ENCODE data around the gene ZXDC. TPM values are rescaled to one million over a fixed set of nuclear protein-coding genes. Genes with fewer than 3 reads are reported as not detected.
A peak's percentile ranks its signal among the peaks of the same experiment; 100 is the strongest.

Gene ZXDC, protein sequence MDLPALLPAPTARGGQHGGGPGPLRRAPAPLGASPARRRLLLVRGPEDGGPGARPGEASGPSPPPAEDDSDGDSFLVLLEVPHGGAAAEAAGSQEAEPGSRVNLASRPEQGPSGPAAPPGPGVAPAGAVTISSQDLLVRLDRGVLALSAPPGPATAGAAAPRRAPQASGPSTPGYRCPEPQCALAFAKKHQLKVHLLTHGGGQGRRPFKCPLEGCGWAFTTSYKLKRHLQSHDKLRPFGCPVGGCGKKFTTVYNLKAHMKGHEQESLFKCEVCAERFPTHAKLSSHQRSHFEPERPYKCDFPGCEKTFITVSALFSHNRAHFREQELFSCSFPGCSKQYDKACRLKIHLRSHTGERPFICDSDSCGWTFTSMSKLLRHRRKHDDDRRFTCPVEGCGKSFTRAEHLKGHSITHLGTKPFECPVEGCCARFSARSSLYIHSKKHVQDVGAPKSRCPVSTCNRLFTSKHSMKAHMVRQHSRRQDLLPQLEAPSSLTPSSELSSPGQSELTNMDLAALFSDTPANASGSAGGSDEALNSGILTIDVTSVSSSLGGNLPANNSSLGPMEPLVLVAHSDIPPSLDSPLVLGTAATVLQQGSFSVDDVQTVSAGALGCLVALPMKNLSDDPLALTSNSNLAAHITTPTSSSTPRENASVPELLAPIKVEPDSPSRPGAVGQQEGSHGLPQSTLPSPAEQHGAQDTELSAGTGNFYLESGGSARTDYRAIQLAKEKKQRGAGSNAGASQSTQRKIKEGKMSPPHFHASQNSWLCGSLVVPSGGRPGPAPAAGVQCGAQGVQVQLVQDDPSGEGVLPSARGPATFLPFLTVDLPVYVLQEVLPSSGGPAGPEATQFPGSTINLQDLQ
- polyA plus RNA-seq (2013, experiment 1 of 2; ENCODE audit: insufficient read length): 12.2 TPM
- 12.7 TPM for polyA plus RNA-seq (2013, experiment 2 of 2; ENCODE audit: insufficient read length)

DNA sequence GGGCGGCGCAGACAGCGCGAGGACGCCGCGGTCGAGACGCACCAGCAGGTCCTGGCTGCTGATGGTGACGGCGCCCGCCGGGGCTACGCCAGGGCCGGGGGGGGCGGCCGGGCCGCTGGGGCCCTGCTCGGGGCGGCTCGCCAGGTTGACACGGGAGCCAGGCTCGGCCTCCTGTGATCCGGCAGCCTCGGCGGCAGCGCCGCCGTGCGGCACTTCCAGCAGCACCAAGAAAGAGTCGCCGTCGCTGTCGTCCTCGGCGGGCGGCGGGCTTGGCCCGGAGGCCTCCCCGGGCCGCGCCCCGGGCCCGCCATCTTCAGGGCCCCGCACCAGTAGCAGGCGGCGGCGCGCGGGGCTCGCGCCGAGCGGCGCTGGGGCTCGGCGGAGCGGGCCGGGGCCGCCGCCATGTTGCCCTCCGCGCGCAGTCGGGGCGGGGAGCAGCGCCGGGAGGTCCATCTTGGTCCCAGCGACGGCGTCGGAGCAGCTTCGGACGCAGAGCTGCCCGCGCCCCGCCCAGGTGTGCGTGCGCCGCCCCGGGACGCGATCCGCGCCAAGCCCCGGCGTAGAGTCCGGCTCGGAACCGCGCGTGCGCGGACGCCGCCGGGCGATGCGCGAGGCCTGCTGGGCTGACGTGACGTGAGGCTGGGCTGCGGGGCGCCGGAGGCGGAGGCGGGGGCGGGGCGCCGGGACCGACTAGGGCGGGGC is at the start of gene ZXDC:
Gene ZXDC, minus strand, starts transcription at position 479 of the 702 bp plus-strand sequence. Its CDS starts 26 bp downstream, at position 453.
- peak; percentile 93 for DNase-seq

DNA sequence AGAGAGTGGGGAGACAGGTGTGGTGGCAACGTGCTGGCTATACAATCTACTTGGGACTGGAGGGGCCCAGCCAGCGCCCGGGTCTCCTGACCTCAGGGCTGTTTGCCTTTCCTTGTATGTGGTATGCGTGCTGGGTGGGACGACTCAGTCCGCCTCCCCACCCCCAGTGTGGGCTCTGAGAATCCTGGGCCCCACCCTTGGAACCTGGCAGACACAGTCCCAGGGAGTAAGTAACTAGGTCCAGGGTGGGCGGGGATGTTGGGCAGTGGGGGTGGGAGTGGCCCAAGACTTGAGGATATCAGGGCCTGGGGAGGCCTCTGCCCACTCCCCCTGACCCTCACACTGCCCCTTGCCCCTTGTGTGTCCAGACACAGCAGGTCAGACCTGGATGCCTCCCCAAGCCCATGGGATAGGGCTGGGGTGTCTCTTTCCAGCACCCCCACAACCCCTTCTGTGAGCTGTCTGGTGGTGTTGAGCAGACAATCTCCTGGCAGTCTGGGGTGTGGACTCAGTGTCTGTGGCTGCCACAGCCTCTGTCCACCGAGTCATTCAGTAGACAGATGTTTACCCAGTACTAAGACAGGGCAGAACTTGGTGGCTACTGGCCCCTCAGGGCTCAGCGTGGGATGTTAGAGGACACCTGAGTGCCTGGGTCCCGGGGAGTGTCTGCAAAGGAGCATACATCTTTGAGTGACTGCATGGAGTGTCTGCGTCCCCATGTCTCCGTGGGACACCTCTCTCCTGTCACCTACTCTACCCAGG is 49.6 kb upstream of the ZXDC start:
- no peak for DNase-seq

DNA sequence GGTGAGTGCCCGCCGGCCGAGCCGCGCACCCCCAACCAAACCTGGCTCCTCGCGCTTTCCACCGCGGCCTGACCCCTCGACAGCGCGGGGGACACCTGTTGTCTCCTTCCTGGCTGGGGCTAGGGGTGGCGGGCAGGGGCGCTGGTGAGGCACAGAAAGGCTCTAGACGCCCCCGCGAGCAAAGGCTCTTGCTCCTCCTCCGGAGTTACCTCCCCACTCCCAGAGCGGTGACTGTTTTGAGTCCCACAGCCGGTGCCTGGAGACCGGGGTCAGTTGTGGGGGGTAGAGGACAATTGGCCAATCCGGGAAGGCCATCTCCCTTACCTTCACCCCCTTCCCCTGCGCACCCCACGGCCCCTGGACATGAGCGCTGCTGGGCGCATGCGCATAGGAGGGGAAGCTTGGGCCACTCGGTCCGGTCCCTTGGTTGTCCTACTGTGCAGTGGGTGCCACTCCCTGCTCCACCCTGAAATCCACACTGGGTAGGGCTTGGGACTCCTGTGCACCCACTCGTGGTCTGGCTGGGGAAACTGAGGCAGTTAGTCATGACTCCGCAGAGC is 48.8 kb upstream of the ZXDC start:
- no peak for DNase-seq

DNA sequence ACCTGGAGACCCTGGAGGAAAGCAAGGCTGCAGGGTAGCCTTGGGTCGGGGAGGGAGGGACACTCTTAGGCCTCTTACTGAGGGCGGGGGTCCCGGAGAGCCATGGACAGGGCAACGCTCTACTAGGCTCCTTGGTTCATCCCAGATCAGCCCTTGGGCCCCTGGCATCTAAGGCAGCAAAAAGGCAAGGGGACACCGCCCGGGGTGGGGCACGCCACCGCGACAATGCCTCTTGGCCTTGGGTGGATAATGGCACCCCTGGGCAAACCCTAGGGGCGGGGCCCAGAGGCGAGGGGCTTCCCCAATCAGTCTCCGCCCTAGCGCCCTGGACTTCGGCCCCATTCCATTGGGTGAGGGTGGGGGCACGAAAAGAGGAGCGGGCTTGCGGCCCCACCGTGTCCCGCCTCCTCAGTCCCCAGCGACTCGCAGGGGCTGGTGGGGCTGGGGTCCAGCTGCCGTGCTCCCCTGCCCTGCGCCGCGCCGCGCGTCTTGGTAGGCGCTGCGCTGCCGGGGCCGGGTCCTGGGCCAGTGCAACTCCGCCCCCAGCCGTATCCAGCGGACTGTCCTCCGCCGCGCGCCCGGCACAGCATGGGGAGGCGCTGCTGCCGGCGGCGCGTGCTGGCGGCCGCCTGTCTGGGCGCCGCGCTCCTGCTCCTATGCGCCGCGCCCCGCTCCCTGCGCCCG is 48.2 kb upstream of the ZXDC start, which contains the start of gene CHST13:
Gene CHST13, plus strand, starts transcription at position 411 of the 684 bp plus-strand sequence. Its CDS starts 178 bp downstream, at position 589.
- peak; percentile 50 for DNase-seq

DNA sequence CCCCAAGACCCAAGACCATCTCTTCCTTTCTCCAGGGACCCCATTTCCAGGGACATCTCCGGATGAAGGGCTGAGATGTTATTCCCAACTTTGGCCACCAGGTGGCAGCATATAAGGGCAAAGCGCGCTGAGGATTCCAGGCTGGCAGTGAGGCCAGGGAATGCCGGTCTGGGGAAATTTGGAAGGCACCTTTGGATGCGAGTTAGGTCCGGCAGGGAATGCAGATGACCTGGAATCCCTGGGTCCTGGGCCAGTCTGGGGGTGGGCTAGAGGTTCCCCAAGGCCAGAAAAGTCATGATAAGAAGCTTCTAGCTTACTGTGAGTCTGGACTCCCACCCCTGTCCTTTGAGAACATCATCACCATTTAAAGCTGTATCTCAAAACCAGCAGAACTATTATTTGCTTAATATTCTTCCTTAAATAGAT is 46.7 kb upstream of the ZXDC start:
- peak; percentile 51 for DNase-seq

DNA sequence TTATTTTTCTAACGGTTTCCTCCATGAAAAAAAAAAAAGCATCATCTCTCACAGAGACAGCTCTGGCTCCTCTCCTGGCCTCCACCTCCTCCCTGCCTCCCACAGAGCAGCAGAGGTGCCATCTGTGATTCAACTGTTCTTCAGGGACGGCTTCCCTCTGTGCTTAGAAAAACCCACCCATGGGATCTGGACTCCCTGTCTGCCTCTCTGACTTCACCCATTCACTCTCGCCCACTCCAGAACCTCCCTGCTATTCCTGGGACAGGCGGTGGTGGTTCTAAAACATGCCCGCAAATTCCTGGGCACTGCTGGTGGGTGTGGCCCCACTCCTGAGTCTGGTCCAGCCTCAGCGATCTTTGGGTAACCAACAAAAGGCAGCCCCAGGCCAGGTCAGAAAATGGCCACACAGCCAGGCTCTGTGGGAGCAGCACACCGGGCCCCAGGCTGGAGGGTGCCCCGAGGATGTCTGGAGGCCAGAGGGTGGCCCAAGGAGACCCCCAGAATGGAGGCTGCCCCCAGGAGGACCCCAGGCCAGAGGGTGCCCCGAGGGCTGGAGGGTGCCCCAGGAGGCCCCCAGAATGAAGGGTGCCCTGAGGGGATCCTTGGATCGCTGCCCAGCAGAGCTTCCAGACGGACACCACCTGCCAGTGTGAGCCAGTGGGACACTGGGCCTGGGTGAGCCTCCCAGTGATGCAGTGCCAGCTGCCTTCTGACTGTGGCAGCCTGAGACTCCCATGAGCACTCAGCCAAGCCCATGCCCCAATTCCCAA is 45.6 kb upstream of the ZXDC start:
- DNase-seq: no peak

DNA sequence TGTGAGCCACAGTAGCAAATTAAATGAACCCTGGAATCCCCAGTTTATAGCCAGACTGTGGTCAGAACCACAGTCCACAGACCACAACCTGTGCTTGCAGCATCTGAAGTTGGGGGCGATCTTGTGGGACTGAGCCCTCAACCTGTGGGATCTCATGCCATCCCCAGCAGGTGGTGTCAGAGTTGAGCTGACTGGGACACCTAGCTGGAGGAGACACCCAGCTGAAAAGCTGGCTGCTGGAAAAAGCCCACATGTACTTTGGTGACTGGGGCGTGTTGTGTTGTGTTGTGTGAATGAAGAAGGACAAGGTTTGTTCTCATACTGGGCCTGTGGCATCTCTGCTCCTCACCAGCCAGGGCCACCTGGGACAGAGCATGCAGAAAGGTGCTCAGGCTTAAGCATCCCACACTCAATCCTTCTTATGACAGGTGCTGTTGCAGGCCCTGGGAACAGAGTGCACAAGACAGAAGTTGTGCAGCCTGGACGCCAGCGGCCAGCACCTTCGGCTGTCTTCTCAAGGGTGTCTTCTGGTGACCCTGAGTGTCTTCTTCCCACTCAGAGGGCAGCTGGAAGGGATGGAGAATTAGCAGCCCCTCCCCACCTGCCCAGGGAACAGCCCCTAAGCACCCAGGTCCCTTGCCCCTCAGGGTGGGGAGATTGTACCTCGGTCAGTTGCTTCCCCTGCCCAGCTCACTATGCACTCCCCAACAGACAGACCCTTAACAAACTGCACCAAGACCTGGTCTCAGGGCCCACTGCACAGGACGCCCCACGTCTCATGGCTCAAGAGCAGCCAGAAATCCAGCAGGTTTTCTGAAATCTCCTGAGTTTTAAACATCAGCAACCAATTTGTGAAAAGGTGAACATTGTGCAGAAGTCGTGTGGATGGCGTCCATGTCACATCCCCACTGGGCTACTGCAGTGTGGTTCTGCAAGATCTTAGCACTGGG is 44.1 kb upstream of the ZXDC start:
- DNase-seq: no peak

DNA sequence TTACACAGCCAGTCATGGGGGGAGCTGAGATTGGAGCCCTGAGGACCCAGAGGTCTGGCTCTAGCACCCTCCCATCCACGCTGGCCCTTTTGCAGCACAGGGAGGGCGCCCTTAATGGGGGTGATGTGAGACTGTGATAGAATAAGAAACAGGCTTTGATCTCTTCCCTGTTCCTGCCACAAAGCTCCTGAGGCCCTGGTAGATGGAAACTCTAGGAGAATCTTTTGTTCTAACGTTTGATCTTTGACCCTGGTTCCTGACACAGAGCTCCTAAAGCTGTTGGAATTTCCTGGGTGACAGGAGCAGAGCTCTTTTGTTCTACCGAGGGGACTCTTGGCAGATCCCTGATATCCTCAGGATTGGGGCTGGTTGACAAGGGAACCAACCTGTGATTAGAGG is 43.1 kb upstream of the ZXDC start:
- no peak for DNase-seq

DNA sequence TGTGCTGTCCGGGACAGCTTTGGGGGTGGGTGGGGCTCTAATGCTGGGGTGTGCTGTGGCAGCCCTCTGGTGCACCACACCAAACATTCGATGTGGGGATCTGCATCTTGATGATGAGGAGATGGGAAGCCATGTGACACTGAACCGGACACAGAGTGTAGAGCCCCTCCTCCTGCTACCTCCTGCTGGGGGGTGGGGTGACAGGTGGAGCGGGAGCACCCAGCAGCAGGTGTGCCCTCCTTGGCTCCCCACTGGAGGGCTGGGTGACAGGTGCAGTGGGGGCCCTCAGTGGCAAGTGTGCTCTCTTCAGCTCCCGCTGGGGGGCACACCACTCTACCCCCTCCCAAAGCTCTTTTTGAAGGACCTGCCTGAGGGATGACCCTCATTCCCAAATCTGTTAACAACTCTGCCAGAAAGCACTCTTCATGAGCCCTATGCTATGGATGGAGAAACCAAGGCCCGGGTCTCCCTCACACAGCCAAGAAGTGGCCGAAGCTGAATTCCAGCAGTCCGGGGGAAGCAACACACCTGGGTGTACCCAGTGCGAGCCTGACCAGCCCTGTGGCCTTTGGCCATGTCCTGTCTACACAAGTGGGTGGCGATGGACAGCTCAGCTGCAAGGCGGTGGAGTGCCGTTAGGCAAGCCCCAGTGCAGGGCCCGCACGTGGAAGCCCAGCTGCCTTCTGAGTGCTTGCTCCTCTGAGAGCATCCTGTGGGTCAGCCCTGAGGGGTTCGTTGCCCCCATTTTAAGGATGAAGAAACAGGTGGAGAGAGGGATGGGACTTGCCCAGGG is 42.5 kb upstream of the ZXDC start:
- no peak for DNase-seq

DNA sequence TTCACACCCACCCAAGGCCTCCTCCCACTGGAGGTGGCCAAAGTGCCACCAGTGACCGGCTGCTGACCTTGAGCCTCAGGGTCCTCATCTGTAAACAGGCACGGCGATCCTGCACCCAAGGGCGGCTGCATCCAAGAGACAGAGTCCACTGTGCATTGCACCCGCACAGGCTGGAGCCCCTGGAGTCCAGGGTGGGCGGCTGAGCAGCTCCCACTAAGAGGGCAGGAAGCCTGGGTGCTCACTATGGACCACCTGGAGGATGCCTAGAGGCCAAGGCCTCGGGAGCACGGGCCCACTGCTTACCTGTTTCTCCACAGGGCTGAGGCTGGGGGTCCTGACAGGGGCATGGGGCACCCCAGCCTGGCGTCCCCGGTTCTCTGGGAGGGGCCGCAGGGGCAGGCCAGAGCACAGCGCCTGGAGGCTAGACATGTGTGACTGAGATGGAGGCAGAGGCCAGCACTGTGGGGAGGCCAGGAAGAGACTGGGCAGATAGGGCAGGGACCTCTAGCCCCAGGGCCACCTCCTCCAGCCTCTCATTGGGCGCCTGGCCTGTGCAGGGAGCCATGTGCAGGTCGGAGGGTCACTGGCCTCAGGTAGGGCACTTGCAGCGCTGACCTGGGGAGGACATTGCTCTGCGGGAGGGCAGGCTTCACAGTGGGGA is 41.7 kb upstream of the ZXDC start, which contains the start of gene UROC1:
Gene UROC1, minus strand, starts transcription at position 483 of the 661 bp plus-strand sequence. Its CDS starts 54 bp downstream, at position 429.
- DNase-seq: no peak

DNA sequence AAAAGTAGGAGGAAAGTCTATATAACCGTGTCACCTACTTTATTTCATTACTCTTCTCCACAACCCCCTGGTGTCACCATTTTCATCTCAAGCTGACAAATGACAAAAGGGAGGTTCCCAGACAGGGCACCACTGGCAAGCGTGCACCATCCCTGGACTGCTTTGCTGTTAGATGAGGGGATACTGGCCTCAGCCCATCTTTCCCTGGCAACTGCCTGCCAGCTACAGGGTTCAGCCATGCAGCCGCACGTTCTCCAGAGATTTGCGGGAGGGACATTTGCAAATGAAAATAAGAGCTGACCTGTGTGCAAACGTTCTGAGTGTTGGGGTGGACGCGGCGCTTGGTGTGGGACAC is 41.2 kb upstream of the ZXDC start:
- DNase-seq: no peak

DNA sequence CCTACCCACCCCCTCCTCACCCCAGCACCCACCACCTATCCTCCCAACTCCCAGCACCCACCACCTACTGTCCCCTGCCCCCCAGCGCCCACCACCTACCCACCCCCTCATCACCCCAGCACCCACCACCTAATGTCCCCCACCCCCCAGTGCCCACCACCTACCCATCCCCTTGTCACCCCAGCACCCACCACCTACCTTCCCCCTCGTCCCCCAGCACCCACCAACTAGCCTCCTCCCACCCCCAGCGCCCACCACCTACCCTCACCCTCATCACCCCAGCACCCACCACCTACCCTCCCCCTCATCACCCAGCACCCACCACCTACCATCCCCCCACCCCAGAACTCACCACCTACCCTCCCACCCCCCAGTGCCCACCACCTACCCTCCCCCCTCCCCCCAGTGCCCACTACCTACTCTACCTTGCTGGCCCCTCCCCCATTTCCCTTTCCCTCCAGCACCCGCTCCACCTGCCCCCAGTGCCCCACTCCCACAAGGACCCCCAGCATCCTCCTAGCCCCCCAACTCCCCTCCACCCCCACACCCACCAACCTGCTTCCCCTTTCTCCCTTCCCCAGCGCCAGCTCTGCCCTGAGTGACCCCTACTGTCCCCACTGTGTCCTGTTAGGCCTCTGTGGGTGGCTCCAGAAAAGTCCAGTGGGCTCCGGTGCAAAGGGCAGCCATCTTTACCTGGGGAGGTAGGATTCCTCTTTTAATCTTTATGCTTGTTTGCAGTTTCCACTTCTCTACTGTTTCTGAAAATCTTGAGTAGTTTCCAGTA is 40.7 kb upstream of the ZXDC start:
- no peak for DNase-seq

DNA sequence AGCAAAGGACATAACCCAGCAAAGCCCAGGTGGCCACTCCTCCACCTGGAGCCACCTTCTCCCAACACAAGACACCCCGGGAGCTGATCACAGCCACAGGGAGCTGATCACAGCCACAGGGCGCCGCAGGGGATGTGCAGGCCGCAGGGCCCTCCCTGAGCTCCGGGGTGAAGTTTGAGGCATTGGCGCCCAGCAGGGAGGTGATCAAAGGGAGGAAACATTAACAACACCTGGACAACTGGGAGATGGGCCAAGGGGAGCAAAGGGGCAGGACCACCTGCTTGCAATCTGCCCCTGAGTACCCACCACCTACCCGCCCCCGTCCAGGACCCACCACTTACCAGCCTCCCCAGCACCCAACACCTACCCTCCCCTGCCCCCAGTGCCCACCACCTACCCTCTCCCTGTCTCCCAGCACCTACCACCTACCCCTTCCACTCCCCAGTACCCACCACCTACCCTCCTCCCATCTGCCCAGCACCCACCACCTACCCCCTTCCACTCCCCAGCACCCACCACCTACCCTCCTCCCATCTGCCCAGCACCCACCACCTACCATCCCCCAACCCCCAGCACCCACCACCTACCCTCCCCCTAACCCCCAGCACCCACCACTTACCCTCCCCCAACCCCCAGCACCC is 39.5 kb upstream of the ZXDC start:
- DNase-seq: no peak

DNA sequence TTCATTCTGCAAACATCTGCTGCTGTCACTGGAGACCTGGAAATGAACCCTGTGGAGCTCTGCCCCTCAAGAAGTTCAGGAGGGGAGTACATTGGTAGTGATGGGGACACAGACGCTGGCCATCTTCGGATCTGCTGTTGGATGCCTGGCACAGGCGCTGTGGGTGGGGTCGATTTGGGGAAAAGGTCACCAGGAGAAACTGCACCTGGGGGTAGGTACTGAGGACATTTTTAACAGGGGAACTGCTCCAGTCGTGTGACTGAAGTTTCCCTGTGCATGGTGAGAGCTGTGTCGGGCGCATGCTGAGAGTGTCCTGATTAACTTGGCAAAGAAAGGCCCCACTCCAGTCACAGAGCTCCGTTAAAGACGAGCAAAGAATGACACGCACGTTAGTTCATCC is 38.5 kb upstream of the ZXDC start:
- DNase-seq: no peak

DNA sequence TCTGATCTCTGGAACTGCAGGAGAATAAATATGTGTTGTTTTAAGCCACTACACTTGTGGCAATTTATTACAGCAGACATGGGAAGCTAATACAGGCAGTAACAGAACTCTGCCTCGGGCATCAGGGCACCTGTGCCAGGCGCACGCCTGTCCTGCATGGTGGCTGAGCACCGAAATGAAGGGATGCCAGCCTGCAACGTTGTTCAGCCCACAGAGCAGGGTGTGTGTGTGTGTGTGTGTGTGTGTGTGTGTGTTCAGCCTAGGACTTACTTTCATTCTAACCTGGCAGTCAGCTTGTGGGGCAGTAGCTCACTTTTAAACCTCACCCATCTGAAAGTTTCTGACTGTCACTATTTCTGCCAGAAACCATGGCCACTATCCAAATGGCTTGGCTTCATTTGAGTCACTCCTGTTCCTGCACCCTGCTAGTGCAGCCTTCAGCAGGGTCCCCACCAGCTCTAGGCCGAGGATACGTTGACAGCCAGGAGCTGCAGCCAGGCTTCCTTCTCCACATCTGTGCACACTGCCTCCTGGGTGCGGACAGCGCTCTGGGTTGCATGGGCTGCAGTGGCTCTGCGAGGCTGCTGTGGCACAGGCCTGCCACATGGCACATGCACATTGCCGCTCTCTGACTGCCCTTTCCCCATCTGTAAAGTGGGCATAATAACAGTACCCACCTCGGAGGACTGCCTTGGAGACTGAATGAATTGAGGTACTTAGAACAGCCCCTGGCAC is 37.4 kb upstream of the ZXDC start:
- no peak for DNase-seq
